Nephron progenitor cell (in vitro differentiated cells): ENCODE results near the gene TSEN34.
A peak's percentile ranks its signal among the peaks of the same experiment; 100 is the strongest.

ENCODE experiments used
- DNase-seq: peaks from one replicate; pipeline ENCODE4 v3.0.0; 2021
- H3K27ac Mint-ChIP-seq: 2 replicates; pipeline ENCODE4 v1.8.0; 2021; ENCODE audit warnings: mild to moderate bottlenecking, moderate library complexity, mixed read lengths
- H3K27me3 Mint-ChIP-seq: 2 replicates; pipeline ENCODE4 v1.8.0; 2021; ENCODE audit warnings: mild to moderate bottlenecking, low read depth, mixed read lengths; ENCODE audit not compliant: poor library complexity
- H3K36me3 Mint-ChIP-seq: 2 replicates; pipeline ENCODE4 v1.8.0; 2021; ENCODE audit warnings: low read depth, mixed read lengths
- H3K4me1 Mint-ChIP-seq: 2 replicates; pipeline ENCODE4 v1.8.0; 2021; ENCODE audit warnings: mixed read lengths
- H3K4me3 Mint-ChIP-seq: 2 replicates; pipeline ENCODE4 v1.8.0; 2021; ENCODE audit warnings: mild to moderate bottlenecking, moderate library complexity, mixed read lengths
- H3K9me3 Mint-ChIP-seq: 2 replicates; pipeline ENCODE4 v1.8.0; 2021; ENCODE audit warnings: mild to moderate bottlenecking, moderate library complexity, mixed read lengths
- CTCF ChIP-seq: fragments of 200-600 bp; sonication (generic); IDR thresholded peaks from 2 replicates; pipeline ENCODE4 v1.5.0; 2021; ENCODE audit warnings: antibody characterized with exemption

The TSEN34 gene

GRCh38 chr19:54158812-54159351, 32.2 kb upstream of the TSEN34 start:
- Mint-ChIP-seq H3K9me3 (peaks cover 39% of the 10 kb centered on the region), H3K36me3 (peaks cover 52% of the 10 kb centered on the region), H3K27ac (peak overlapping the region; percentile 37), H3K4me3 (peak overlapping the region; percentile 98), H3K27me3 (peaks cover 23% of the 10 kb centered on the region), H3K4me1 (peaks cover 45% of the 10 kb centered on the region)
- no peak for DNase-seq
- TF ChIP-seq CTCF = no peak

DNA sequence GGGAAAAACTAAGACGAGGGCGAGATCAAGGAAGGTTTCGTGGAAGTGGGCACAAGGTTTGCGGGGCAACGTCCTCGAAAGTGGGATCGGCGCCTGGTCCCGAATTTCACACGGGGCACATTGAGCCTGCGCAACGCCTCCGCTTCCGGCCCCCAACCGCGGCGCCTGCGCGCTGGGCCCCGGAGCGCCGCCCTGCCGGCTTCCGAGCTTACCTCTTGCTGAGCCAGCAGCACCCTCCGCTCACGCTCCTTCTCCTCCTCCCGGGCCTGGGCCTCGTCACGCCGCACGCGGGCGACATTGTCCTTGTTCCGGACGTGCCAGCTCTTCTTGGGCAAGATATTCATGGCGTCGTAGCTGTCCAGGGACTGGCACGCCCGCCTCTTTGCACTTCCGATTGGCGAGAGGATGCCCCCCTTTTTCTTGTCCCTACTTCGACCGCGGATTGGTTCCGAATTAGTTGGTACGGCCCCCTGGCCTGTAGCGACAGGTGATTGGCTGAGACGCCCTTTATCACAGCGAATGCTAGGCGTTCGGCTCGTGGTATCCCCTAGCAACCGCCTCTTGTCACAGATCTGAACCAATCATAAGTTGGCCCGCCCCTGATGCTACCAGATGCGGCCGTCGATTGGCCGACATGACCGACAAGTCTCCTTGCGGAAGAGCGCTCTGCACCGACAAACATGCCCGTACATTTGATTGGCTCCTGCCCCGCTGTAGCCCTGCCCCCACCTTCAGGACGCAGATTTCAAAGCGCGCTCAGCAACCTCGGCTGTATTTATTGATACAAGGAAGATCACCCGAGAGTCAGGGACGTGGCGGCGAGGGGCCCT, 31.5 kb upstream of the TSEN34 start, which contains the start of gene LENG1:
TSS of gene LENG1 (minus strand) at position 370 of the 830 bp plus-strand sequence. CDS start at position 344, 26 bp downstream.
- peaks cover 45% of the 10 kb centered on the region for H3K4me1 Mint-ChIP-seq
- peaks cover 52% of the 10 kb centered on the region for H3K36me3 Mint-ChIP-seq
- TF ChIP-seq CTCF = peak; percentile 15
- peaks cover 29% of the 10 kb centered on the region for H3K27me3 Mint-ChIP-seq
- H3K27ac Mint-ChIP-seq = peak within 1 kb of the TSS; percentile 100
- DNase-seq = peak; percentile 97
- H3K9me3 Mint-ChIP-seq = peaks cover 45% of the 10 kb centered on the region
- H3K4me3 Mint-ChIP-seq = peak within 1 kb of the TSS; percentile 98

- Mint-ChIP-seq H3K4me1 (peaks cover 45% of the 10 kb centered on the region), H3K36me3 (peaks cover 50% of the 10 kb centered on the region), H3K9me3 (peaks cover 53% of the 10 kb centered on the region), H3K27ac (peak overlapping the region; percentile 100), H3K27me3 (peaks cover 34% of the 10 kb centered on the region), H3K4me3 (peak overlapping the region; percentile 98)
- TF ChIP-seq CTCF = no peak
- no peak for DNase-seq
Measured at GRCh38 chr19:54160182-54160811, 30.8 kb upstream of the TSEN34 start.

DNA sequence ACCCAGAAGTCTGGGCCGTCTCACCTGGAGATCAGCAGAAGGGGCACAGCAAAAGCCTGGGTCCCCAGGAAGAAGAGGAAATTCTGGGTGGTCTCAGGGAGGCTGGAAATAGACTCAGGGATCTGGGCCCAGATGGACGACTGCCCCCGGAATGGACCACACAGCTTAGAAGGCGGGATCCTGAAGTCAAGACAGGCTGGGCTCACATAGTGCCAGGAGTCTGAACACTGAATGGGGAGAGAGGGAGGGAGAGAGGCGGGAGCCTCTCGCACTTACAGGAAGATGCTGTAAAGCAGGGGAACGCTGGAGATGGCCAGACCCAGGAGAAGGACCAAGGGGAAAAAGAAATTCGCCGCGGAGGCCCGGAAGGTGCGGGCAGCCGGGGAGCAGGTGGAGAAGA, 30.3 kb upstream of the TSEN34 start:
- Mint-ChIP-seq H3K4me3 (peak overlapping the region; percentile 98), H3K27me3 (peaks cover 37% of the 10 kb centered on the region), H3K36me3 (peaks cover 50% of the 10 kb centered on the region), H3K9me3 (peaks cover 58% of the 10 kb centered on the region), H3K27ac (peak overlapping the region; percentile 100), H3K4me1 (peaks cover 45% of the 10 kb centered on the region)
- no peak for DNase-seq
- TF ChIP-seq CTCF = no peak

DNA sequence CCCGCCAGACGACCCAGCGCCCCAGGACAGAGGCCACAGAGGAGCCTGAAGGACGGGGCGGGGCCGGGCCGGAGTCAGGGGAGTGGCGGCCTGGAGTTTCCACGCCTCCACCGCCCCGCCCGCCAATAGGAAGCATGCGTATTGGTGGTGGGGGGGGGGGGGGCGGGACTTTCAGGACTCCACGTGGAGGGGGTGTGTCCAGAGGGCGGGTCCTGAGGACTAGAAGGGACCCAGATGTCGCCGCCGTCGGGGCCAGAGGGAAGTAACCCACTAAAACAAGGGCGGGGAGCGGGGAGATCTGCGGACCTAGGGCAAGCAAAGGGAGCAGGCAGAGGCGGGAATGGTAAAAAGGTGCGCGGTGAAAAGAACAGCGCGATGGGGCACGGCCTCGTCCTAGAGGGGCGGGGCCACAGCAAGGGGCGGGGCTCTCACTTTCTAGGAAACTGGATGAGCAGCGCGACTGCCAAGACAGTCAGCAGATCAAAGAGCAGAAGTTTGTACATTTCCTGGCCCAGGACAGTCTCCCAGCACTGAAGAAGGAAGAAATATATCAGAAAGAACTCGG, 28.8 kb upstream of the TSEN34 start:
- peaks cover 64% of the 10 kb centered on the region for H3K9me3 Mint-ChIP-seq
- peaks cover 38% of the 10 kb centered on the region for H3K36me3 Mint-ChIP-seq
- H3K4me1 Mint-ChIP-seq = peaks cover 45% of the 10 kb centered on the region
- no peak overlapping the region for H3K27ac Mint-ChIP-seq
- peak overlapping the region; percentile 98 for H3K4me3 Mint-ChIP-seq
- DNase-seq = peak; percentile 63
- TF ChIP-seq CTCF = no peak
- peaks cover 39% of the 10 kb centered on the region for H3K27me3 Mint-ChIP-seq
